Activated CD4-positive, alpha-beta memory T cell treated with anti-CD3 and anti-CD28 coated beads for 36 hours (primary cell): ENCODE data around the gene PAK5. TPM values are rescaled to one million over a fixed set of nuclear protein-coding genes. Genes with fewer than 3 reads are reported as not detected.
"Not testable (repeated sequence)": the region's sequence is repeated elsewhere in the genome, so short reads cannot be mapped to it uniquely, and the experiment has no call there.

Experiments used
- CTCF ChIA-PET: fragments of 350-600 bp; sonication (Branson Sonifier 250); formaldehyde crosslinking; loops from one replicate; lab custom pipeline; 2021; ENCODE audit warnings: antibody characterized with exemption, inconsistent platforms; lab: Charles Lee
- POLR2A ChIA-PET: fragments of 350-600 bp; sonication (Branson Sonifier 250); formaldehyde crosslinking; loops from one replicate; lab custom pipeline; 2021; ENCODE audit warnings: antibody characterized with exemption; lab: Charles Lee
- DNase-seq: peaks from one replicate; pipeline ENCODE4 v3.0.0-alpha.2; 2020
- H3K27ac Mint-ChIP-seq: one replicate; pipeline ENCODE4 v1.8.0; 2021; ENCODE audit warnings: mixed read lengths
- H3K27me3 Mint-ChIP-seq: one replicate; pipeline ENCODE4 v1.8.0; 2021; ENCODE audit warnings: mixed read lengths
- H3K36me3 Mint-ChIP-seq: one replicate; pipeline ENCODE4 v1.8.0; 2021; ENCODE audit warnings: mixed read lengths
- H3K4me1 Mint-ChIP-seq: one replicate; pipeline ENCODE4 v1.8.0; 2021; ENCODE audit warnings: low read depth, mixed read lengths
- H3K4me3 Mint-ChIP-seq: one replicate; pipeline ENCODE4 v1.8.0; 2021; ENCODE audit warnings: mild to moderate bottlenecking, mixed read lengths
- H3K9me3 Mint-ChIP-seq: one replicate; pipeline ENCODE4 v1.8.0; 2021; ENCODE audit warnings: mixed read lengths
- intact Hi-C: fragments of 100-400 bp; cut with micrococcal nuclease; formaldehyde crosslinking; loops from one replicate; pipeline ENCODE4 v1.15.1; 2023
- total RNA-seq, 2 experiments: library from RNA; stranded (reverse); gene quantifications; one replicate each; pipeline ENCODE4 v1.2.3, GENCODE V29; 2021

The PAK5 gene
- total RNA-seq, 2 experiments from 2014 or later, result not detected

DNA sequence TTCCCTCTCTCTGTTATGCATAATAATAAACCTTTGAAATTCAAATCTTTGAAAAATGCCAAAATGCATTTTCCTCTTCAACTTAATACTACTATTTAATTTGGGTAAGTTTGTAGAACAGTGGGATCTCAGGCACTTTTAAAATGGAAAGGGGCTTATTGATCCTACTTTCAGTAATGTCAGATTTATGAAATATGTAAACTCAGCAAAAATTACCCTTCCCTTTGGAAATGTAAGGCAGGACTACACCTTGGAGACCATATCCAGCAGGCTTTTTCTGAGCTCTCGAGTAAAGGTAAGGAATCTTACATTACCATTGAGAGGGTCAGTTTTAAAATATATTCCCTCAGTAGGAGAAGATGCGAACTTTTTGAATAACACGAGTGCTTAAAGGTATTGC lies 175.5 kb downstream of the PAK5 start:
- Mint-ChIP-seq H3K27ac (no peak overlapping the region), H3K4me1 (no peaks in the 10 kb centered on the region), H3K36me3 (no peaks in the 10 kb centered on the region), H3K4me3 (no peak overlapping the region), H3K9me3 (peaks cover 5% of the 10 kb centered on the region), H3K27me3 (no peaks in the 10 kb centered on the region)
- ChIA-PET POLR2A (no interaction called here), CTCF (no interaction called here)
- no peak for DNase-seq
- intact Hi-C loops, result no loop called here

DNA sequence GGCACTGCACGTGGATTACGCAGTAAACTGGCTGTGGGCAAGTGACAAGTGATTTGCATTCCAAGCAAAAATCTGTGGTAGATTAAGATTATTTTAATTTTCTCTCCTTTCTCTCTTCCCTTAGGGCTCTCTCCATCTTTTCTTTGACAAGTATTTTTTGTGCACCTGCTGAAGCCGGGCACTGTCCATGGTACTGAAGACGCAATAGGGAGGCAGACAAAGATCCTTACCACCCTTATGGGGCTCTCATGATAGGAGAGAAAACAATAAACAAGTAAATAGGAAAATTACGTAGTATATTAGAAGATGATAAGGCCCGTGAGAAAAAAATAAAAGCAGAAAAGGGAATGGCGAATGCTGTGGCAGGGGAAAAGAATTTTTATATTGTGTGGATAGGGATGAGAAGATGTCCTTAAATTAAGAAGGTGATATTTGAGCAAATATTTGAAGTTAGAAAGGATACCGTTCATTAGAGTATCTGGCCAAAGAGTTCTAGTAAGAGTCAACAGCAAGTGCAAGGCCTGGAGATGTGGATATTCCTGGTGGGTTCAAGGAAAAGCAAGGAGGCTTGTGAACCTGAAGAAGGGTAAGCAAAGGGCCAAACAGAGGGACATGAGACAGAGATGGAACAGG lies 178.5 kb downstream of the PAK5 start:
- ChIA-PET POLR2A (no interaction called here), CTCF (no interaction called here)
- H3K9me3 Mint-ChIP-seq, result peaks cover 5% of the 10 kb centered on the region
- no peak for DNase-seq
- intact Hi-C loops, result no loop called here
- no peak overlapping the region for H3K27ac Mint-ChIP-seq
- H3K36me3 Mint-ChIP-seq, result no peaks in the 10 kb centered on the region
- H3K4me1 Mint-ChIP-seq, result no peaks in the 10 kb centered on the region
- H3K27me3 Mint-ChIP-seq, result no peaks in the 10 kb centered on the region
- H3K4me3 Mint-ChIP-seq, result no peak overlapping the region

DNA sequence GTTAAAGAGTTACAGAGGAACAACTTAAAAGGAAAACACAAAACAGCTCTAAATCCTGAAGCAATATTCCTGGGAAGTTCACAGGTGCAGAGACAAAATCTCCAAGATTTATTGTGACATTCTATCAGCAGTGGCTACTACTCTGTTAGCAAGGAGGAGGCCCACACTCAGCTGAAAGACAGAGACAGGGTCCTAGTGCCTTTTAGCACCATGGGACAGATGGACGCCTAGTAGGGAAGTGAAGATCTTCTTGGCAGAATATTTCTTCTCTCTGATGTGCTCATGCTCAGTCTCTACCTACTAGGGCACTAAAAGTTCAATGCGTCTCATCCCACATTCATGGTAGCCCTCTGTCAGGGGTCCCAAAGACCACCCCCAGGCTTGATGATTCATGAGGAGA lies 191.1 kb downstream of the PAK5 start:
- ChIA-PET CTCF (no interaction called here), POLR2A (no interaction called here)
- Mint-ChIP-seq H3K9me3 (no peaks in the 10 kb centered on the region), H3K4me1 (no peaks in the 10 kb centered on the region), H3K27ac (no peak overlapping the region), H3K27me3 (no peaks in the 10 kb centered on the region), H3K36me3 (no peaks in the 10 kb centered on the region), H3K4me3 (no peak overlapping the region)
- intact Hi-C loops, result no loop called here
- no peak for DNase-seq

DNA sequence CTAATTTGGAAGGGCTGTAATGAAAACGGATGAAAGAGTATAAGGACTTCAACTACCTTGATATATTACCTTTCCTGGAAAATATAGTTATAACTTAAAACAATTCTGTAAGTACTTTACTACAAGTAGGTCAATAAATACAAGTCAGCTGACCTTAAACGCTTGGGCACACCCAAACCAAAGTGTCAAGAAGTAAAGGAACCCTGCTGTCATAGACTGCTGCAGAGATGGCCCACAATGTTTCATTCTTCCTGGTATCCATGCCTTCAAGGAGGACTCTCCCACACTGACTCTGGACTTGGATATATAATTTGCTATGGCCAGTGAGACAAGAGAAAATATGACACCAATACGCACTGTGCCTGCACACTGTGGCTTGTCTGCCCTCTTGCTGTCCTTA lies 192.5 kb downstream of the PAK5 start:
- POLR2A ChIA-PET, result no interaction called here
- Mint-ChIP-seq H3K27ac (no peak overlapping the region), H3K4me3 (no peak overlapping the region), H3K4me1 (no peaks in the 10 kb centered on the region), H3K27me3 (no peaks in the 10 kb centered on the region), H3K9me3 (no peaks in the 10 kb centered on the region), H3K36me3 (no peaks in the 10 kb centered on the region)
- CTCF ChIA-PET, result no interaction called here
- DNase-seq, result no peak
- intact Hi-C loops, result no loop called here

DNA sequence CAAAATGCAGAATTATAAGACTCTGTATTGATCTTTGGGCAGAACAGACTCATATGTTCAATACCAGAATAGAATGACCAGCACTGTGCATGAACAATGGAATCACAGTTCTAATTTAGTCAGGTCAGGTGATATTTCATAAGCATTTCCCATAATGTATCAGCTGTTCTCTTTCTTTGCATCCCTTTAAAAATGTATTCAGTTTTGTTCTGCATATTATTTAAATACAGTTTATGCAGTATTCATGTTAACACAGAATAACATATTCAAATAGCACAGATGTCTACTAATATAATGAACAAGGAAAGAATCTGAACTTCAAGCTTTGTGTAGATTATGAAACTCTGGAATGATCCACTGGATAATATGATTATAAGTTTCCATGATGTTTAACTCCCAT lies 196.0 kb downstream of the PAK5 start:
- Mint-ChIP-seq H3K27ac (no peak overlapping the region), H3K4me1 (no peaks in the 10 kb centered on the region), H3K9me3 (peaks cover 4% of the 10 kb centered on the region), H3K27me3 (no peaks in the 10 kb centered on the region), H3K36me3 (no peaks in the 10 kb centered on the region), H3K4me3 (no peak overlapping the region)
- POLR2A ChIA-PET, result no interaction called here
- intact Hi-C loops, result no loop called here
- no peak for DNase-seq
- CTCF ChIA-PET, result no interaction called here

DNA sequence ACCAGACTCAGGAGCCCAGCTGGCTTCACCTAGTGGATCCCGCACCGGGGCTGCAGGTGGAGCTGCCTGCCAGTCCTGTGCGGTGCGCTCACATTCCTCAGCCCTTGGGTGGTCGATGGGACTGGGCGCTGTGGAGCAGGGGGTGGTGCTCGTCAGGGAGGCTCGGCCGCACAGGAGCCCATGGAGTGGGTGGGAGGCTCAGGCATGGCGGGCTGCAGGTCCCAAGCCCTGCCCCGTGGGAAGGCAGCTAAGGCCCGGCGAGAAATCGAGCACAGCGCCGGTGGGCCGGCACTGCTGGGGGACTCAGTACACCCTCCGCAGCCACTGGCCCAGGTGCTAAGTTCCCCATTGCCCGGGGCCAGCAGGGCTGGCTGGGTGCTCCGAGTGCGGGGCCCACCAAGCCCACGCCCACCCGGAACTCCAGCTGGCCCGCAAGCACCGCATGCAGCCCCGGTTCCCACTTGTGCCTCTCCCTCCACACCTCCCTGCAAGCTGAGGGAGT lies 197.3 kb downstream of the PAK5 start:
- H3K27me3 Mint-ChIP-seq, H3K9me3 Mint-ChIP-seq, H3K27ac Mint-ChIP-seq, H3K4me3 Mint-ChIP-seq, intact Hi-C loops, POLR2A ChIA-PET, CTCF ChIA-PET, H3K4me1 Mint-ChIP-seq, DNase-seq, H3K36me3 Mint-ChIP-seq: not testable (repeated sequence)

DNA sequence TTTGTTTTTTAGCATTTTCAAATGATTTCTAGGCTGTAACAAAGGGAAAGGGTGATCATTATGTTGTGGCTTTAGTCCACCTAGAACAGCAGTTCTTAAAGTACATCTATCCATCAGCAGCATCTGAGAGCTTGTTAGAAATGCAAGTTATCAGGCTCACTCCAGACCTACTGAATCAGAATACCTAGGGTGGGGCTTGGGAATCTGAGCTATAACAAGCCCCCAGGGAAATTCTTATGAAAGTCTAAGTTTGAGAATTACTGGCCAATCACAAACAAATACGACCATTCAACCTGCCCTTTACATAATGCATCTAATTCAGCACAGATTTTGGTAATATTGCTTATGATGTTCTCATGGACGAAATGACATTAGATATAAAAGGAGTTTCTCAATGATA lies 201.0 kb downstream of the PAK5 start:
- Mint-ChIP-seq H3K27ac (no peak overlapping the region), H3K36me3 (no peaks in the 10 kb centered on the region), H3K9me3 (peaks cover 4% of the 10 kb centered on the region), H3K27me3 (no peaks in the 10 kb centered on the region), H3K4me3 (no peak overlapping the region), H3K4me1 (no peaks in the 10 kb centered on the region)
- intact Hi-C loops, result no loop called here
- POLR2A ChIA-PET, result no interaction called here
- no peak for DNase-seq
- CTCF ChIA-PET, result no interaction called here

DNA sequence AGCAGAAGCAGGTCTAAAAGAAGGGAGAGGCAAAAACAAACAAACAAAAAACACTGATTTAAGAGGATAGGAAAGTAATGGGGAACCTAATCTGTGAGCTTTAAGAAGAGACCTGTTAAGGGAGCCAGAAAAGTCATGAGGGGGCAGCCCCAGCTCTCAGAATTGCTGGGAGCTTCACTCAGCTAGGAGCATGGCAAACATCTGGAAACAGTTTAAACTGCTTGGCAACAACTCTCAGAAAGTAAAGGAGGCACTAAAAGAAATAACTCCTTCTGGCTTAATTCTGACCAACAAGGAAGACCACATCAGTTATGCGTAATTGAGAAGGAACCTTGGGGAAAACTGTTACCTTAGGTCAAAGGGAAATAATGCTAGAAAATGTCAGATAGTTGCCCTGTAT lies 203.1 kb downstream of the PAK5 start:
- intact Hi-C loops, result no loop called here
- H3K4me1 Mint-ChIP-seq, result no peaks in the 10 kb centered on the region
- ChIA-PET POLR2A (no interaction called here), CTCF (no interaction called here)
- no peaks in the 10 kb centered on the region for H3K36me3 Mint-ChIP-seq
- DNase-seq, result no peak
- no peak overlapping the region for H3K4me3 Mint-ChIP-seq
- H3K9me3 Mint-ChIP-seq, result peaks cover 4% of the 10 kb centered on the region
- no peak overlapping the region for H3K27ac Mint-ChIP-seq
- H3K27me3 Mint-ChIP-seq, result no peaks in the 10 kb centered on the region

DNA sequence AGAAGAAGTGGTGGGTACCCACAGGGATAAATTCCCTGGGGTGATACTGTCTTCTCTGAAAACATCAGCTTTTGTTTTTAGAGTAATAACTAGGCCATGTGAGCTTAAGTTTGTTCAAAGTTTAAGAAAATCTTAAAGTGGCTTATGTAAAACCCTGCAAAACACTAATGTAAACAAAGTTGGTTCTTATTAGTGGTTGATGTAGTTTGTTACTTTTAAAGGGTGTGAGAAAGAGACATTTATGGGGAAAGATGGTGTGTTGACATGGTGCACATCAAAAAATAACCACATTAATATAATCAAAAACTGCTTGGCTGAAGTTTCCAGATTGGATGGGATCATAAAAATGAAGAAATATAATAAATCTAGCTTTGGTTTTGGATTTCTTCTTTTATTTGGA lies 204.5 kb downstream of the PAK5 start:
- Mint-ChIP-seq H3K27ac (no peak overlapping the region), H3K4me3 (no peak overlapping the region), H3K27me3 (no peaks in the 10 kb centered on the region), H3K4me1 (no peaks in the 10 kb centered on the region), H3K9me3 (no peaks in the 10 kb centered on the region), H3K36me3 (no peaks in the 10 kb centered on the region)
- ChIA-PET POLR2A (no interaction called here), CTCF (interaction anchor here (0.7 kb wide), 1 partner anchor 226 kb away, joined by 3 read pairs; no protein-coding TSS in a partner anchor)
- intact Hi-C loops, result no loop called here
- no peak for DNase-seq

DNA sequence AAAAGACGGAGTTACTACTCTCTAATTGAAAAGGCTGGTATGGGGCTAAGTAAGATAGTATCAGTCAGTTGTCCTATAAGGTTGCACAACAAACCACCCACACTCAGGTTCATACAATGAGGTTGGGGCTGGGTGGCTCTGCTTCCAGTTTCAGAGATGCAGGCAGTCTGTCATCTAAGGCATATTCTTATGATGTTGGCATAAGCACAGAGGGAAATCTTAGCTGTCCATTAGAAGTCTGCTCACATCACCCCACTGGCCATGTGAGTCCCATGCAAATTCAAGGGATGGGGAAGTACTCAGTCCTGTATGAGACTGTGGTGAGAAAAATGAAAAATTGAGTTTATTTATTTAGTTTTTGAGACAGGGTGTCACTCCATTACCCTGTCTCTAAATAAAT lies 205.9 kb downstream of the PAK5 start:
- POLR2A ChIA-PET, result no interaction called here
- H3K27ac Mint-ChIP-seq, result no peak overlapping the region
- intact Hi-C loops, result no loop called here
- H3K4me1 Mint-ChIP-seq, result no peaks in the 10 kb centered on the region
- no peaks in the 10 kb centered on the region for H3K27me3 Mint-ChIP-seq
- no peak for DNase-seq
- no peak overlapping the region for H3K4me3 Mint-ChIP-seq
- no peaks in the 10 kb centered on the region for H3K9me3 Mint-ChIP-seq
- CTCF ChIA-PET, result no interaction called here
- no peaks in the 10 kb centered on the region for H3K36me3 Mint-ChIP-seq

DNA sequence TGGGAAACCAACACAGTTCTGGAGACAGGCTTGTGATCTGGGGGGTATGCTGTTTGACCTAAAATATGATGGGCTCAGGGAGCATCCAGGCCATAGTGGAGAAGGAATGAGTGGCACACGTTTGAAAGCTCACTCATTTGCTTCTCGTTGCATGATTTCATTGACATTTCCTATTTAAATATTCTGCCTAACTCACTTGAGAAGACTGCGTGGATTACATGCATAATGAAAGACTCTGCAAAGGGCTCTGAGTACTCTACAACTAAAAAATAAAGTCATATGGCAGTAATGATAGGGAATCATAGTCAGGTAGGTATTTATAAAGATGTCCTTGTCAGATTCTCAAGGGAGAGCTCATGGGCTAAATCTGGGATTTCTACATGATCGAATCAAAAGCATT lies 206.6 kb downstream of the PAK5 start:
- H3K4me3 Mint-ChIP-seq, result no peak overlapping the region
- CTCF ChIA-PET, result no interaction called here
- H3K4me1 Mint-ChIP-seq, result no peaks in the 10 kb centered on the region
- no peak overlapping the region for H3K27ac Mint-ChIP-seq
- DNase-seq, result no peak
- H3K9me3 Mint-ChIP-seq, result no peaks in the 10 kb centered on the region
- no peaks in the 10 kb centered on the region for H3K36me3 Mint-ChIP-seq
- intact Hi-C loops, result no loop called here
- H3K27me3 Mint-ChIP-seq, result no peaks in the 10 kb centered on the region
- POLR2A ChIA-PET, result no interaction called here

DNA sequence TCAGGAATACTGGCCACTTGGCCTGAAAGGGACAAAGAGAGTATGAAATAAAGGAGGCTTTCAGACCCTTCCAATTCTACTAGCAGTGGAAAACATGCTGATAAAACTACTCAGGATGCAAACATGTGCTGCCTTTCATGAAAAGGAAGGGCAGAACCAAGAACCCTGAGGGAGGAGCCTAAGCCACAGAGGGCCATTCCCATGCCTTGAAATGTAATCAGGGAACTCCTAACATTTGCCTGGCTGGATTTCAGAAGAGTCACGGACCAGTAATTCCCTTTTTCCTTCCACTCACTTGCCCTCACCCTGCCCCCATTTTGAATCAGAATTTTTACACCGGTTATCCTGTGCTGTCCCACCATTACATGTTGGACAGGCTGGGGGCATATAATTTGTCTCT lies 208.3 kb downstream of the PAK5 start:
- no peak for DNase-seq
- intact Hi-C loops, result no loop called here
- no peaks in the 10 kb centered on the region for H3K27me3 Mint-ChIP-seq
- no peaks in the 10 kb centered on the region for H3K9me3 Mint-ChIP-seq
- H3K4me3 Mint-ChIP-seq, result no peak overlapping the region
- no peaks in the 10 kb centered on the region for H3K4me1 Mint-ChIP-seq
- H3K36me3 Mint-ChIP-seq, result no peaks in the 10 kb centered on the region
- POLR2A ChIA-PET, result no interaction called here
- CTCF ChIA-PET, result no interaction called here
- H3K27ac Mint-ChIP-seq, result no peak overlapping the region

DNA sequence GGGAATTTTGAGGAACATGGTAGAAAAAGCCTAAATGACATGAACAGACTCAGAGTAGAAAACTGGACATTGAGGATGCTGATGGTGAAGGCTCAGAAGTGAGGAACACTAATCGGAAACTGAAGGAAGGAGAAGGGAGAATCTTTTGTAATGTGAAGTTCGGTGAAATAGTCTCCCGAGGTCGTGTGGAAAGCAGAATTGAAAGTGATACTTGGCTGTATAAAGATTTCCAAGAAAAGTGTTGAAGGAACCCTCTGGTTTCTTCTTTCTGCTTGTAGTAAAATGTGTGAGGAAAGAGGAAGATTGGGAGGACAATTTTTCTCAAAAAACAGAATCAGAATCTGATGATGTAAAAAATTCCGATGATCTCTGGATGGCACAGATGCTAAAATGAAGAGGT lies 209.0 kb downstream of the PAK5 start:
- DNase-seq, result no peak
- ChIA-PET CTCF (interaction anchor here (1.0 kb wide), 1 partner anchor 13 kb away, joined by 6 read pairs; no protein-coding TSS in a partner anchor), POLR2A (no interaction called here)
- intact Hi-C loops, result no loop called here
- no peak overlapping the region for H3K27ac Mint-ChIP-seq
- H3K4me1 Mint-ChIP-seq, result no peaks in the 10 kb centered on the region
- H3K27me3 Mint-ChIP-seq, result no peaks in the 10 kb centered on the region
- H3K9me3 Mint-ChIP-seq, result no peaks in the 10 kb centered on the region
- H3K4me3 Mint-ChIP-seq, result no peak overlapping the region
- H3K36me3 Mint-ChIP-seq, result no peaks in the 10 kb centered on the region
